Neural progenitor cell (in vitro differentiated cells): ENCODE measurements around the gene SCN3A. TPM values are rescaled to one million over a fixed set of nuclear protein-coding genes. Genes with fewer than 3 reads are reported as not detected.

ENCODE experiments used
- DNase-seq: peaks from one replicate; pipeline ENCODE4 v3.0.0-alpha.2; 2016; ENCODE audit warnings: low spot score
- H2AFZ ChIP-seq: fragments of 200-600 bp; sonication (generic); replicated peaks from 2 replicates; pipeline ENCODE4 v1.6.1; 2016; ENCODE audit warnings: antibody characterized with exemption
- H3F3A ChIP-seq: fragments of 200-600 bp; sonication (generic); 2 replicates; pipeline ENCODE4 v1.6.1; 2016; ENCODE audit warnings: antibody characterized with exemption, low read depth
- H3K27ac ChIP-seq: fragments of 200-600 bp; sonication (generic); 2 replicates; pipeline ENCODE4 v1.5.1; 2016; ENCODE audit warnings: mild to moderate bottlenecking
- H3K27me3 ChIP-seq: fragments of 200-600 bp; sonication (generic); 2 replicates; pipeline ENCODE4 v1.6.1; 2016; ENCODE audit warnings: mild to moderate bottlenecking, moderate library complexity
- H3K36me3 ChIP-seq: fragments of 200-600 bp; sonication (generic); 2 replicates; pipeline ENCODE4 v1.5.1; 2016
- H3K4me1 ChIP-seq: fragments of 200-600 bp; sonication (generic); 2 replicates; pipeline ENCODE4 v1.6.1; 2016; ENCODE audit warnings: mixed run types
- H3K4me2 ChIP-seq: fragments of 200-600 bp; sonication (generic); 2 replicates; pipeline ENCODE4 v1.6.1; 2016
- H3K4me3 ChIP-seq: fragments of 200-600 bp; sonication (generic); 2 replicates; pipeline ENCODE4 v1.5.1; 2016
- H3K79me2 ChIP-seq: fragments of 200-600 bp; sonication (generic); 2 replicates; pipeline ENCODE4 v1.6.1; 2016; ENCODE audit warnings: low read depth
- H3K9ac ChIP-seq: fragments of 200-600 bp; sonication (generic); 2 replicates; pipeline ENCODE4 v1.6.1; 2016
- H3K9me3 ChIP-seq: fragments of 200-600 bp; sonication (generic); 2 replicates; pipeline ENCODE4 v1.5.1; 2016; ENCODE audit warnings: low read depth
- H4K20me1 ChIP-seq: fragments of 200-600 bp; sonication (generic); 2 replicates; pipeline ENCODE4 v1.6.1; 2016; ENCODE audit warnings: low read depth
- H3K27ac Mint-ChIP-seq: 3 replicates; pipeline ENCODE4 v1.8.0; 2021; ENCODE audit warnings: mixed read lengths
- H3K27me3 Mint-ChIP-seq: 2 replicates; pipeline ENCODE4 v1.8.0; 2022; ENCODE audit warnings: low read depth, mild to moderate bottlenecking, inconsistent platforms, moderate library complexity, mixed read lengths; ENCODE audit not compliant: insufficient read depth
- H3K36me3 Mint-ChIP-seq: 3 replicates; pipeline ENCODE4 v1.8.0; 2021; ENCODE audit warnings: mixed read lengths
- H3K4me1 Mint-ChIP-seq: 3 replicates; pipeline ENCODE4 v1.8.0; 2021; ENCODE audit warnings: mixed read lengths
- H3K4me3 Mint-ChIP-seq: 3 replicates; pipeline ENCODE4 v1.8.0; 2021; ENCODE audit warnings: mild to moderate bottlenecking, moderate library complexity, mixed read lengths
- H3K9me3 Mint-ChIP-seq: 3 replicates; pipeline ENCODE4 v1.8.0; 2020; ENCODE audit warnings: mixed read lengths
- CTCF ChIP-seq: fragments of 200-600 bp; sonication (generic); IDR thresholded peaks from 2 replicates; pipeline ENCODE4 v1.5.1; 2017; ENCODE audit warnings: antibody characterized with exemption, mild to moderate bottlenecking
- EZH2 ChIP-seq: fragments of 200-600 bp; sonication (generic); IDR thresholded peaks from 2 replicates; pipeline ENCODE4 v1.6.1; 2017; ENCODE audit warnings: antibody characterized with exemption, mild to moderate bottlenecking, moderate library complexity
- EZH2phosphoT487 ChIP-seq: fragments of 200-600 bp; sonication (generic); IDR thresholded peaks from 2 replicates; pipeline ENCODE4 v1.6.1; 2017; ENCODE audit warnings: antibody characterized with exemption
- total RNA-seq: library from RNA; depleted of rRNA; stranded (reverse); fragments of >200 nt; gene quantifications from 2 replicates; pipeline ENCODE4 v1.2.3, GENCODE V29; 2015; ENCODE audit warnings: low replicate concordance

The SCN3A gene
- total RNA-seq, 1 donor from 2014 or later, result not detected

- H3K4me1 Mint-ChIP-seq, result peaks cover 5% of the 10 kb centered on the region
- peaks cover under 1% of the 10 kb centered on the region for H3K4me1 ChIP-seq
- H3F3A ChIP-seq, result no peaks in the 10 kb centered on the region
- no peak overlapping the region for H3K4me2 ChIP-seq
- H3K27ac Mint-ChIP-seq, result no peak overlapping the region
- peaks cover 3% of the 10 kb centered on the region for H3K36me3 Mint-ChIP-seq
- H4K20me1 ChIP-seq, result no peaks in the 10 kb centered on the region
- H3K9me3 ChIP-seq, result peaks cover 8% of the 10 kb centered on the region
- H3K27ac ChIP-seq, result no peak overlapping the region
- no peaks in the 10 kb centered on the region for H3K27me3 ChIP-seq
- no peak overlapping the region for H3K4me3 Mint-ChIP-seq
- no peaks in the 10 kb centered on the region for H3K36me3 ChIP-seq
- H3K9me3 Mint-ChIP-seq, result peaks cover 24% of the 10 kb centered on the region
- no peak for DNase-seq
- no peak overlapping the region for H3K4me3 ChIP-seq
- H2AFZ ChIP-seq, result no peak overlapping the region
- H3K27me3 Mint-ChIP-seq, result no peaks in the 10 kb centered on the region
- no peak for TF ChIP-seq CTCF
- no peak for TF ChIP-seq EZH2
- TF ChIP-seq EZH2phosphoT487, result no peak
- no peaks in the 10 kb centered on the region for H3K79me2 ChIP-seq
- no peak overlapping the region for H3K9ac ChIP-seq
Observed at GRCh38 chr2:165083326-165083725, 120.5 kb downstream of the SCN3A start.

GRCh38 chr2:165082479-165082878 lies 121.4 kb downstream of the SCN3A start:
- no peak for DNase-seq
- no peak overlapping the region for H3K27ac Mint-ChIP-seq
- H2AFZ ChIP-seq, result no peak overlapping the region
- H3K4me3 ChIP-seq, result no peak overlapping the region
- no peaks in the 10 kb centered on the region for H3K79me2 ChIP-seq
- peaks cover 8% of the 10 kb centered on the region for H3K9me3 ChIP-seq
- no peak overlapping the region for H3K4me3 Mint-ChIP-seq
- TF ChIP-seq EZH2phosphoT487, result no peak
- H3K27me3 ChIP-seq, result no peaks in the 10 kb centered on the region
- peaks cover 3% of the 10 kb centered on the region for H3K36me3 Mint-ChIP-seq
- H3F3A ChIP-seq, result no peaks in the 10 kb centered on the region
- H3K27ac ChIP-seq, result no peak overlapping the region
- H3K4me1 Mint-ChIP-seq, result peaks cover 5% of the 10 kb centered on the region
- H3K27me3 Mint-ChIP-seq, result no peaks in the 10 kb centered on the region
- no peaks in the 10 kb centered on the region for H3K36me3 ChIP-seq
- no peaks in the 10 kb centered on the region for H4K20me1 ChIP-seq
- H3K9ac ChIP-seq, result no peak overlapping the region
- peaks cover 24% of the 10 kb centered on the region for H3K9me3 Mint-ChIP-seq
- H3K4me1 ChIP-seq, result peaks cover 5% of the 10 kb centered on the region
- H3K4me2 ChIP-seq, result no peak overlapping the region

- Mint-ChIP-seq H3K9me3 (peaks cover 24% of the 10 kb centered on the region), H3K27ac (no peak overlapping the region), H3K27me3 (no peaks in the 10 kb centered on the region), H3K4me3 (no peak overlapping the region), H3K36me3 (peaks cover 3% of the 10 kb centered on the region), H3K4me1 (peaks cover 5% of the 10 kb centered on the region)
- Histone ChIP-seq H4K20me1 (no peaks in the 10 kb centered on the region), H3K9ac (no peak overlapping the region), H2AFZ (no peak overlapping the region), H3K4me2 (no peak overlapping the region), H3K4me1 (peaks cover 5% of the 10 kb centered on the region), H3K27me3 (no peaks in the 10 kb centered on the region), H3K36me3 (no peaks in the 10 kb centered on the region), H3K79me2 (no peaks in the 10 kb centered on the region), H3K9me3 (peaks cover 8% of the 10 kb centered on the region), H3F3A (no peaks in the 10 kb centered on the region), H3K4me3 (no peak overlapping the region), H3K27ac (no peak overlapping the region)
- no peak for TF ChIP-seq EZH2
- TF ChIP-seq CTCF, result no peak
- no peak for TF ChIP-seq EZH2phosphoT487
- no peak for DNase-seq
Observed at GRCh38 chr2:165081276-165081675, 122.6 kb downstream of the SCN3A start.

GRCh38 chr2:165079432-165079831 lies 124.4 kb downstream of the SCN3A start:
- no peak overlapping the region for H2AFZ ChIP-seq
- no peaks in the 10 kb centered on the region for H4K20me1 ChIP-seq
- Mint-ChIP-seq H3K27me3 (no peaks in the 10 kb centered on the region), H3K27ac (no peak overlapping the region), H3K9me3 (peaks cover 28% of the 10 kb centered on the region), H3K4me3 (no peak overlapping the region), H3K36me3 (peaks cover 3% of the 10 kb centered on the region), H3K4me1 (peaks cover 5% of the 10 kb centered on the region)
- no peaks in the 10 kb centered on the region for H3K79me2 ChIP-seq
- no peaks in the 10 kb centered on the region for H3K27me3 ChIP-seq
- peaks cover 5% of the 10 kb centered on the region for H3K4me1 ChIP-seq
- no peak for DNase-seq
- TF ChIP-seq CTCF, result no peak
- TF ChIP-seq EZH2phosphoT487, result no peak
- TF ChIP-seq EZH2, result no peak
- H3K27ac ChIP-seq, result no peak overlapping the region
- no peak overlapping the region for H3K4me3 ChIP-seq
- peaks cover 8% of the 10 kb centered on the region for H3K9me3 ChIP-seq
- no peaks in the 10 kb centered on the region for H3K36me3 ChIP-seq
- H3K9ac ChIP-seq, result no peak overlapping the region
- H3F3A ChIP-seq, result no peaks in the 10 kb centered on the region
- H3K4me2 ChIP-seq, result no peak overlapping the region
